Spleen (tissue), 7 donors: ENCODE data around the gene GALT.

ENCODE experiments used
- CTCF ChIP-seq, 11 experiments: fragments of 200-600 bp in 7 of 11; fragments of 450-650 bp in 4 of 11; sonication (generic) in 4 of 11; IDR thresholded peaks in 8 of 11; conservative IDR thresholded peaks in 3 of 11; 1 replicate in 7 of 11; 2 replicates in 4 of 11; pipeline versions ENCODE4 v1.4.0 to v1.8.0; 2016 to 2021; ENCODE audit warnings: antibody characterized with exemption in 11 of 11, inconsistent platforms in 4 of 11, mild to moderate bottlenecking in 1 of 11
- POLR2A ChIP-seq, 3 donors: fragments of 450-650 bp; IDR thresholded peaks; one replicate each; pipeline ENCODE4 v1.5.1; 2017; ENCODE audit warnings: antibody characterized with exemption in 3 of 3, mild to moderate bottlenecking in 1 of 3
- POLR2AphosphoS5 ChIP-seq, 3 donors: sonication (generic); formaldehyde crosslinking; IDR thresholded peaks; one replicate each; pipeline ENCODE4 v1.5.1; 2017; ENCODE audit warnings: antibody characterized with exemption in 3 of 3
- donor health status: DM: no; HTN: no; CAD: no; lungs with moderate emphysema.
- donor health status: DM: no; HTN: no; CAD: no.
- donor health status: DM: no; HTN: no; CAD: no.

- TF ChIP-seq CTCF (IDR thresholded peaks at IDR 0.05 in 8 of 11, conservative IDR thresholded peaks at IDR 0.05 in 3 of 11) (no peak), POLR2AphosphoS5 (IDR thresholded peaks at IDR 0.05) (no peak), POLR2A (IDR thresholded peaks at IDR 0.05) (no peak)
These were observed 35.1 kb upstream of the GALT start for GRCh38 chr9:34611251-34611810.
